GM15510 (cell line): ENCODE data around the gene PRR11.

Experiments
- POLR2A ChIP-seq: IDR thresholded peaks from 3 replicates; pipeline ENCODE4 v1.6.1; 2011; ENCODE audit warnings: borderline replicate concordance; ENCODE audit not compliant: insufficient read length; ENCODE audit errors: extremely low read depth

The PRR11 gene

DNA sequence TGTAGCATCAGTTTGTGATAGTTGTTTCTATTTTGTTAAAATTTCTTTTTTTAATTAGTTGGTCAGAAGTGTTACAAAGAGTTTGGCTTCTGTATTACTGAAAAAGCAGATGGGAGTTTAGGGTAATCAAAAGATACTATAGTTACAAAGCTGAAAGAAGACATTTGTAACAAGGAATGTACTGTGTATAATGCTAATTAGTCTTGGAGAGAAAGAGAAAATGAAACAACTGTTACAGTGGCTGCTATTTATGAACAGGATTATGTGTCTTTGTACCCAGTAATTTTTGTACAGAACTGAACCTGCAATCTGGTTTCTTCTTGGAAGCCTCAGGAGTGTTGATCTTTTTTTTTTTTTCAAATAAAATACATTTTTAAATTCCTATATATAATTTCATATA, 79.1 kb downstream of the PRR11 start:
- no peak for TF ChIP-seq POLR2A

GRCh38 chr17:59238906-59239305, 83.4 kb downstream of the PRR11 start:
- TF ChIP-seq POLR2A: no peak

DNA sequence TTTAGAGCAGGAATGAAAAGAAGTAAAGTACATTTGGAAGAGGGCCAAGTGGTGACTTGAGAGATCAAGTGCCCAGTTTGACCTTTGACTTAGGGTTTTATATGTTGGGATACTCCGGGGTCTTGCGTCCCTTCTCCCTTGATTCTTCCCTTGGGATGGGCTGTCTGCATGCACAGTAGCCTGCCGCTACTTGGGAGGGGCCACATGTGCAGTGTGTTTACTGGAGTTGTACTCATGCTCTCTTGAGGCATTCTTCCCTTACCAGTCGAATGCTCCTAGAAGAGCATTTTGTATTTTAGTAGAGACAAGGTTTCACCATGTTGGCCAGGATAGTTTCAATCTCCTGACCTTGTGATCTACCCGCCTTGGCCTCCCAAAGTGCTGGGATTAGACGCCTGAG, 88.5 kb downstream of the PRR11 start:
- TF ChIP-seq POLR2A: no peak
